A549 (cell line): ENCODE measurements around the gene MTTP.

Experiments used
- CHD2 ChIP-seq: fragments of 150-350 bp; IDR thresholded peaks from 2 replicates; pipeline ENCODE4 v1.6.1; 2014; ENCODE audit warnings: low read length; ENCODE audit not compliant: partially characterized antibody
- CTCF ChIP-seq: fragments of >200 bp; sonication (Bioruptor Twin); formaldehyde crosslinking; IDR thresholded peaks from 3 replicates; pipeline ENCODE4 v1.5.1; 2016
- POLR2A ChIP-seq: IDR thresholded peaks from 2 replicates; pipeline ENCODE4 v1.6.1; 2012; ENCODE audit warnings: mild to moderate bottlenecking, low read length
- POLR2AphosphoS2 ChIP-seq: conservative IDR thresholded peaks from 2 replicates; pipeline ENCODE4 v1.6.1; 2012; ENCODE audit warnings: low read length, improper control_type of control experiment, inconsistent platforms

- TF ChIP-seq POLR2A (no peak), CHD2 (no peak), CTCF (no peak), POLR2AphosphoS2 (no peak)
Measured at GRCh38 chr4:99651811-99652485, 77.3 kb downstream of the MTTP start.
